D341Med (cell line): ENCODE results near the gene ARPC1A.
"Not testable (repeated sequence)": the region's sequence is repeated elsewhere in the genome, so short reads cannot be mapped to it uniquely, and the experiment has no call there.

ENCODE experiments used
- DNase-seq: peaks from one replicate; pipeline ENCODE4 v3.0.0; 2012; ENCODE audit warnings: low spot score

ARPC1A gene

GRCh38 chr7:99325592-99326407 lies at the start of gene ARPC1A:
Gene ARPC1A (plus strand): TSS chr7:99325898. CDS start chr7:99333354, 7,456 bp downstream.
- peak; percentile 99 for DNase-seq

GRCh38 chr7:99278180-99278579 lies 47.5 kb upstream of the ARPC1A start:
- no peak for DNase-seq

GRCh38 chr7:99284165-99284564 lies 41.5 kb upstream of the ARPC1A start:
- not testable (repeated sequence) for DNase-seq

GRCh38 chr7:99287779-99288534 lies 37.7 kb upstream of the ARPC1A start:
- no peak for DNase-seq

GRCh38 chr7:99289185-99289584 lies 36.5 kb upstream of the ARPC1A start:
- no peak for DNase-seq

- not testable (repeated sequence) for DNase-seq
Observed at GRCh38 chr7:99290148-99290547, 35.5 kb upstream of the ARPC1A start.

- DNase-seq: no peak
Observed at GRCh38 chr7:99290980-99291607, 34.6 kb upstream of the ARPC1A start.

GRCh38 chr7:99292127-99292526 lies 33.6 kb upstream of the ARPC1A start:
- DNase-seq: no peak

- DNase-seq: no peak
Observed at GRCh38 chr7:99293167-99293566, 32.5 kb upstream of the ARPC1A start.

- DNase-seq: no peak
Observed at GRCh38 chr7:99293650-99294049, 32.0 kb upstream of the ARPC1A start.

GRCh38 chr7:99296471-99296870 lies 29.2 kb upstream of the ARPC1A start:
- no peak for DNase-seq

- peak; percentile 27 for DNase-seq
Observed at GRCh38 chr7:99301496-99301895, 24.2 kb upstream of the ARPC1A start.

- DNase-seq: no peak
Observed at GRCh38 chr7:99305473-99306260, 20.0 kb upstream of the ARPC1A start.

- no peak for DNase-seq
Observed at GRCh38 chr7:99308461-99309074, 17.1 kb upstream of the ARPC1A start.

- no peak for DNase-seq
Observed at GRCh38 chr7:99309111-99309510, 16.6 kb upstream of the ARPC1A start.

- no peak for DNase-seq
Observed at GRCh38 chr7:99310004-99310403, 15.7 kb upstream of the ARPC1A start.

- DNase-seq: no peak
Observed at GRCh38 chr7:99311702-99312101, 14.0 kb upstream of the ARPC1A start.

- DNase-seq: peak; percentile 82
Observed at GRCh38 chr7:99312316-99313203, 13.1 kb upstream of the ARPC1A start.

GRCh38 chr7:99313204-99313573 lies 12.5 kb upstream of the ARPC1A start:
- DNase-seq: no peak

- DNase-seq: peak; percentile 22
Observed at GRCh38 chr7:99314504-99314903, 11.2 kb upstream of the ARPC1A start.

- no peak for DNase-seq
Observed at GRCh38 chr7:99320371-99320770, 5.3 kb upstream of the ARPC1A start.
